Caki2 (cell line): Measurements from ENCODE around the gene NEO1. TPM values are rescaled to one million over a fixed set of nuclear protein-coding genes. Genes with fewer than 3 reads are reported as not detected.

Experiments used
- DNase-seq: peaks from one replicate; pipeline ENCODE4 v3.0.0-alpha.2; 2015; ENCODE audit warnings: low read depth
- in situ Hi-C: cut with HindIII; loops from 2 replicates; pipeline ENCODE4 v1.10.0; 2016; ENCODE audit warnings: low sequenced_read_pairs, low pct_unique_long_range_greater_than_20kb, mixed read lengths
- total RNA-seq: library from RNA; depleted of rRNA; stranded (reverse); fragments of >200 nt; shearing (Covaris generic); gene quantifications from 2 replicates; pipeline ENCODE4 v1.2.3, GENCODE V29; 2014; ENCODE audit warnings: low replicate concordance

Gene NEO1
- total RNA-seq, 1 experiment from 2014 or later, result 8.0 TPM

DNA sequence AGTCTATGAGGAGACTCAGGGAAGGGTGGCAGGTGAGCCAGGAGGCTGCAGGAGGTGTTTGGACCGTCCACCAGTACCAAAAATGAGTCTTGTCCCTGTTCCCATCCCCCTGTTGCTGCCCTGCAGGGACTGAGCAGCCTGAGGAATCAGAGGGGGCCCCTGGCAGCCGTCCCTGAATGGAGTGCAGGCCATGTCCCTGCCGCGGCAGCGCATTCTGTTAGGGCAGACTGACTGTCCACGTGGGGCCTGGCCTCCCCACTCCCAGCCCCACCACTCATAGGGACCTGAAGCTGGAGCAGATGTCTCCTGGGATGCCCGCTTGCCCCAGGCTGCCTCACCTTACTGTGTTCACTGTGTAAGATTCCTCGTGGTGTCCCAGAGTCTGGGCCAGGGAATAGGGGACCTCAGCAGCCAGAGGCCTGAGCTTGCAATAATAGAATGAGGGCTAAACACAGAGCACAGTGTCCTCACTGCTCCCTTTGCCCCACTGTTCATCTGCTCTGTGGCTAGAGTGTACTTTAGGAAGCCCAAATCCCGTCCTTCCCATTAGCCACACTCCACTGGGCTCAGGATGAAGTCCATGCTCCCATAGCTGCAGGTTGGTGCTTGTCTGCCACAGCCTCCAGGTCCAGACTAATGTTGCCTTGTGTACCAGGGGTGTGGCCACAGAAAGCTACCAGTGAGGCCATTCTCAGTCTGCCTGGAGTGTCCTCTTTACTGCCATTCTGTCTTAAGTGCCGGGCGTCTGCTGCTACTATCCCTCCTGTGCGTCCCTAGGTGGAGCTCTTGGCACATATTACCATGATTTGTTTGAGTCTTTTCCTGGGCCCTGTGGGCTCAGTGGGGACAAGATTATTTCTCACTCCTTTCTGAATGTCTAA lies 253.3 kb downstream of the NEO1 start:
- in situ Hi-C loops, result no loop called here
- DNase-seq, result peak; percentile 52

GRCh38 chr15:73308305-73308704 lies 256.0 kb downstream of the NEO1 start:
- in situ Hi-C loops, result no loop called here

DNA sequence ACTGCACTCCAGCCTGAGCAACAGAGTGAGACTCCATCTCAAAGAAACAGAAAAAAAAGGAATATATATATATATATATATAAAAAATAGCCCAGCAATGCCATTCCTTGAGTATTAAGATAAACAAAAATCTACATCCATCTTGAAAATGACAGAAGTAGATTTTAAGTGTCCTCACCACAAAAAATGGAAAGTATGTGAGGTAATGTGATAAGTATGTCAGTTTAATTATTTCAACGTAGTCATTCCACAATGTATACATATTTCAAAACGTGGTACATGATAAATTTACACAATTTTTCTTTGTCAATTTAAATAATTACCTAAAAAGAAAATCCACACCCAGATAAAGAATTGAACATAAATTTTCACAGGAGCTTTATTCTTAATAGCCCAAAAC lies 261.6 kb downstream of the NEO1 start:
- DNase-seq, result no peak
- in situ Hi-C loops, result no loop called here

More at GRCh38 chr15:73308305-73308704, 256.0 kb downstream of the NEO1 start:
- no peak for DNase-seq

DNA sequence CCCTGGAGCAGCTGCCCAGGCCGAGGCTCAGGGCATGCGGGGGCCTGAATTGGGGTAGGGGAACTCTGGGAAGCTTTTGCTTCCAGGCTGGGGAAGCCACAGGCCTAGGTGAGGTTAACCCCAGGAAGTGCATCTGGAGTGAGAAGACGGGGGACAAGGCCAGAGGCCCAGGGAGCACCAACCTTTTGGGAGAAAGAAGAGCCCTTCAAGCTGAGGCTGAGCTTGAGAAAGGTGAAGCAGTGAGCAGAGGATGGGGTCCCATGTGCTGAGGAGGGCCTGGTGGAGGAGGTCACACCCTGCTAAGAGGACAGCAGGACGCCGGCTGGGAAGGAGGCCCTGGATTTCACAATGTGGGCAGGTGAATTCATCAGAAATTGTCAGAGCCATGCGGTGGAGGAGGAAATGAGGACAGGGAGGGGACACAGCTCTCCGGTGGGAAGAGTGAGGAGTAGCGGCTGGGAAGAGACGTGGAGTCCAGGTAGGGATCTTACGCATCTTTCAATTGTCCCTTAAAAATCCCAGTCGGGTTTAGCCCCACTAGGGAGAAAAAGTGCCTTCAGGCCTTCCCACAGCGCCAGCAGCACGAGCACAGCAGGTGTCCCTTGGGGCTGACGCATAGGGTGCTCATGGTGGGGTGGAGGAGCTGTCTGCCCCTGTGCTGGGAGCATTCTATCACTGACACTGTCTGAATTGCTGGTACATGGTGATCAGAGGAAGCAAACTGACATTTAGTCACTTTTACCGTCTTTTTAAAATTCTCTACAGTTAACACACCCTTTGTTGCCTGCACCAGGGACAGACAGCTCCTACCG lies 265.6 kb downstream of the NEO1 start:
- in situ Hi-C loops, result no loop called here
- DNase-seq, result no peak

- DNase-seq, result no peak
- in situ Hi-C loops, result no loop called here
Observed at GRCh38 chr15:73318463-73319351, 266.4 kb downstream of the NEO1 start.

GRCh38 chr15:73319460-73320245 lies 267.4 kb downstream of the NEO1 start:
- DNase-seq, result no peak
- in situ Hi-C loops, result no loop called here

GRCh38 chr15:73320619-73321180 lies 268.4 kb downstream of the NEO1 start:
- DNase-seq, result no peak
- in situ Hi-C loops, result no loop called here

GRCh38 chr15:73321496-73322450 lies 269.5 kb downstream of the NEO1 start:
- DNase-seq, result no peak
- in situ Hi-C loops, result no loop called here

- in situ Hi-C loops, result no loop called here
- no peak for DNase-seq
Observed at GRCh38 chr15:73322665-73323373, 270.6 kb downstream of the NEO1 start.

DNA sequence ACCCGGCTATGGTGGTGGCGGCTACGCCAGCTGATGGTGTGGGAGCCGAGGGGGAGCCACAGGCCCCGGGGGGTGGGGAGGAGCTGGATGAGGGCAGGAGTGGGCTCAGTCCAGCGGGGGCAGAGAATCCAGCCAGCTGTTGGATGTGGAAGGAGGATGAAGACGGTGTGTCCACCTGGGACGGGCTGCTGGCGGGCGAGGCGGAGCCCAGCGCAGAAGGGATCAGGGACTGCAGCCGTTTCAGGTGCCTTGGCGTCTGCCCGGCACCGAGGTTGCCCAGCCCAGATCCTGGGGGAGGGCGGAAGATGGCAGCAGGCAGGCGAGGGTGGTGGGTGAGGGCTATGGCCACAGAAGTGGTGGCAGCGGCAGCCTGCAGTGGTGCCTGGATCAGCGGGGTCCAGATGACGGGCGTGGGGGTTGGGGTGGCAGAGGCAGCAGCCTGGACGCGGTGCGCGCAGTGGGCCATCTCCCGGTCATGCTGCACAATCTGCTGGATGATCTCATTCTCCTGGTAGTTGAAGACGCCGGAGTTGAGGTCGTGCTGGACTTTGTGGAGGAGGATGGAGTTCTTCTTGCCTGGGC lies 271.2 kb downstream of the NEO1 start:
- DNase-seq, result no peak
- in situ Hi-C loops, result no loop called here

DNA sequence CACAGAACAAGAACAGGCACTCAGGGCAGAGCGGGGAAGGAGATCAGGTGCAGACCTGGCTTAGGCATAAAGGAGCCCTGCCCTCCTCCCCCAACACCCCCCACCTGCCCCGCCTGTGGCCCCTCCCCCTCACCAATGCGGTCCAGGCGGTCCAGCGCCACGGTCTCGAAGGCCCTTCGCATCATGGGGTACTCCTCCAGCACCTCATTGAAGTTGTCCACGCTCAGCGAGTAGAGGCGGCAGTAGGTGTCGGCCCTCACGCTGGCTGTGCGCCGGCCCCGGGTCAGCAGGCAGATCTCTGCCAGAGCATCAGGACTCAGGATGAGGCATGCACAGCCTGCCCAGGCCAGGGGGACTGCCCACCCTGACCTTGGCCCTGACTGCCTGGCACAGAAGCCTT lies 271.7 kb downstream of the NEO1 start:
- DNase-seq, result no peak
- in situ Hi-C loops, result no loop called here

DNA sequence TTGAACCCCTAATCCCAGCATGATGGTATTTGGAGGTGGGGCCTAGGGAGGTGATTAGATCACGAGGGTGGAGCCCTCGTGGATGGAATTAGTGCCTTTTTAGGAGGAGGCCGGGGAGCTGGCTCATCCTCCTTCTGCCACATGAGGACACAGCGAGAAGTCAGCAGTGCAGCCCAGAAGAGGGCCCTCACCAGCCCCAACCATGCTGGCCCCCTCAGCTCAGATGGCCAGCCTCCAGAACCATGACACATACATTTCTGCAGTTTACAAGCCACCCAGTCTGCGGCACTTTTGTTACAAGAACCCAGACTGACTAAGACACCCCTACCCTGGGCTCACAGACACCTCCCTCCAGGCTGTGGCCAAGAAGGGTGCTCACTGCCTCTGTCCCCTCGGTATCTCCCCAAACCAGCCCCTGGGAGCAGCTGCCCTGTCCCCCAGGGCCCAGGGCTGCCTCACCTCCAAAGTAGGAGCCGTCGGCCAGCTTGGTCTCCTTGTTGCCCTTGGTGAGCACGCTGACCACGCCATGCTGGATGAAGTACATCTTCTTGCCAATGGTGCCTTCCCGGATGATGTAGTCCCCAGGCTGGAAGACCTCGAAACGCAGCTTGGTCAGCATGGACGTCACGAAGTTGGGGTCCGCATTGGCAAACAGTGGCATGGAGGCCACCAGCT lies 272.4 kb downstream of the NEO1 start:
- in situ Hi-C loops, result no loop called here
- DNase-seq, result no peak

- no peak for DNase-seq
- in situ Hi-C loops, result no loop called here
Observed at GRCh38 chr15:73325191-73325861, 273.1 kb downstream of the NEO1 start.

DNA sequence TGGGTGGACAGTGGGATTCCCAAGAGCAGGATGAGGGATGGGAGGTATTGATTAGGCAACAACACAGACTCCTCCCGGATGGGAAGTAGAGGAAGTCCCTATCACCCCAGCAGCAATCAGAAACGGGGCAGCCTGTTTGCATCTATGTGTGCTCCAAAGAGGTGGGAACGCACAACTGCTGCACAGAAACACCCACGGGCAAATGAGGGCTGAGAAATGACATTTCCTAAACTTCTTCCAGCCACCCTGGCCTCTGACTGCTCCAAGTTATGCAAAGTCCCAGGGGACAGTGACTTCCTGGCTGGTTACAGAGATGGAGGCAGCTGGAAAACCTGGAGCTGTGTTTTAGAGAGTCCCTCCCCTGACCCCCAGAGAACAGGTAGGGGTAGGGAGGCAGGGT lies 273.9 kb downstream of the NEO1 start:
- in situ Hi-C loops, result no loop called here
- DNase-seq, result no peak
